Activated T-helper 1 cell treated with Interleukin-2 at 50 U/mL for 16 hours (primary cell): ENCODE results near the gene ZIC3.
"Not testable (repeated sequence)": the region's sequence is repeated elsewhere in the genome, so short reads cannot be mapped to it uniquely, and the experiment has no call there.

ENCODE experiments used
- DNase-seq: peaks from one replicate; pipeline ENCODE4 v3.0.0-alpha.2; 2020; ENCODE audit warnings: low read depth

The ZIC3 gene

GRCh38 chrX:137565921-137566745, at the start of gene ZIC3:
ZIC3 (plus strand) TSS chrX:137566127; CDS start chrX:137566692, 565 bp downstream.
- DNase-seq = no peak

- DNase-seq = no peak
Observed at GRCh38 chrX:137519459-137519858, 46.5 kb upstream of the ZIC3 start.

- no peak for DNase-seq
Observed at GRCh38 chrX:137545711-137546651, 19.9 kb upstream of the ZIC3 start.

GRCh38 chrX:137547291-137547690, 18.6 kb upstream of the ZIC3 start:
- DNase-seq = no peak

GRCh38 chrX:137548261-137548660, 17.7 kb upstream of the ZIC3 start:
- no peak for DNase-seq

GRCh38 chrX:137549073-137549472, 16.9 kb upstream of the ZIC3 start:
- no peak for DNase-seq

- no peak for DNase-seq
Observed at GRCh38 chrX:137549851-137550664, 15.9 kb upstream of the ZIC3 start.

GRCh38 chrX:137550665-137551261, 15.2 kb upstream of the ZIC3 start:
- DNase-seq = no peak

GRCh38 chrX:137552098-137552497, 13.8 kb upstream of the ZIC3 start:
- DNase-seq = not testable (repeated sequence)

GRCh38 chrX:137562096-137562495, 3.8 kb upstream of the ZIC3 start:
- no peak for DNase-seq

- DNase-seq = no peak
Observed at GRCh38 chrX:137563681-137564651, 2.0 kb upstream of the ZIC3 start.

GRCh38 chrX:137565318-137565904, 516 bp upstream of the ZIC3 start:
- no peak for DNase-seq

GRCh38 chrX:137566746-137567679, 1.1 kb downstream of the ZIC3 start:
- DNase-seq = no peak

- no peak for DNase-seq
Observed at GRCh38 chrX:137567682-137568232, 1.8 kb downstream of the ZIC3 start.

- DNase-seq = no peak
Observed at GRCh38 chrX:137568741-137569469, 3.0 kb downstream of the ZIC3 start.

GRCh38 chrX:137569470-137569891, 3.6 kb downstream of the ZIC3 start:
- no peak for DNase-seq

GRCh38 chrX:137573324-137574101, 7.6 kb downstream of the ZIC3 start:
- DNase-seq = no peak
